GM23338 (cell line): Measurements from ENCODE around the gene RND3. TPM values are rescaled to one million over a fixed set of nuclear protein-coding genes. Genes with fewer than 3 reads are reported as not detected.

ENCODE experiments used
- ATAC-seq: fragments of 200-7000 bp; cut with Tn5 transposase; 3 replicates; pipeline ENCODE4 v1.9.1; 2020
- DNase-seq: peaks from one replicate; pipeline ENCODE4 v3.0.0-alpha.2; 2015; ENCODE audit warnings: low spot score
- H2AFZ ChIP-seq: fragments of 200-600 bp; sonication (generic); 2 replicates; pipeline ENCODE4 v1.8.0; 2016; ENCODE audit warnings: antibody characterized with exemption, mild to moderate bottlenecking, moderate library complexity
- H3F3A ChIP-seq: fragments of 200-600 bp; sonication (generic); replicated peaks from 2 replicates; pipeline ENCODE4 v1.8.0; 2017; ENCODE audit warnings: antibody characterized with exemption, mixed run types, low read depth
- H3K27ac ChIP-seq: fragments of 200-600 bp; sonication (generic); 2 replicates; pipeline ENCODE4 v1.6.1; 2016; ENCODE audit warnings: low read depth
- H3K27me3 ChIP-seq: fragments of 200-600 bp; sonication (generic); 2 replicates; pipeline ENCODE4 v1.8.0; 2016; ENCODE audit warnings: mild to moderate bottlenecking, mixed run types, moderate library complexity; ENCODE audit not compliant: insufficient read depth
- H3K36me3 ChIP-seq: fragments of 200-600 bp; sonication (generic); 2 replicates; pipeline ENCODE4 v1.8.0; 2016; ENCODE audit warnings: mild to moderate bottlenecking; ENCODE audit not compliant: insufficient read depth
- H3K4me1 ChIP-seq: fragments of 200-600 bp; sonication (generic); 2 replicates; pipeline ENCODE4 v1.8.0; 2016; ENCODE audit warnings: mild to moderate bottlenecking, moderate library complexity; ENCODE audit not compliant: insufficient read depth
- H3K4me2 ChIP-seq: fragments of 200-600 bp; sonication (generic); 2 replicates; pipeline ENCODE4 v1.7.1; 2017; ENCODE audit warnings: mixed run types
- H3K4me3 ChIP-seq: fragments of 200-600 bp; sonication (generic); 2 replicates; pipeline ENCODE4 v1.6.1; 2016; ENCODE audit warnings: mixed run types
- H3K79me2 ChIP-seq: fragments of 200-600 bp; sonication (generic); replicated peaks from 2 replicates; pipeline ENCODE4 v1.8.0; 2017; ENCODE audit warnings: mild to moderate bottlenecking; ENCODE audit not compliant: insufficient read depth
- H3K9me2 ChIP-seq: fragments of 200-600 bp; sonication (generic); 2 replicates; pipeline ENCODE4 v1.8.0; 2017; ENCODE audit not compliant: insufficient read depth
- H4K20me1 ChIP-seq: fragments of 200-600 bp; sonication (generic); replicated peaks from 2 replicates; pipeline ENCODE4 v1.8.0; 2017; ENCODE audit warnings: mild to moderate bottlenecking; ENCODE audit not compliant: insufficient read depth
- H3K27ac Mint-ChIP-seq: 2 replicates; pipeline ENCODE4 v1.8.0; 2020; ENCODE audit warnings: inconsistent platforms, mild to moderate bottlenecking, moderate library complexity, mixed read lengths
- H3K27me3 Mint-ChIP-seq: 3 replicates; pipeline ENCODE4 v1.8.0; 2022; ENCODE audit warnings: low read depth, mild to moderate bottlenecking, moderate library complexity, mixed read lengths, inconsistent platforms; ENCODE audit not compliant: insufficient read depth, poor library complexity
- H3K36me3 Mint-ChIP-seq: 3 replicates; pipeline ENCODE4 v1.8.0; 2021; ENCODE audit warnings: low read depth, mild to moderate bottlenecking, inconsistent platforms, moderate library complexity, mixed read lengths
- H3K4me1 Mint-ChIP-seq: 3 replicates; pipeline ENCODE4 v1.8.0; 2020; ENCODE audit warnings: mild to moderate bottlenecking, inconsistent platforms, mixed read lengths
- H3K4me3 Mint-ChIP-seq: 3 replicates; pipeline ENCODE4 v1.8.0; 2021; ENCODE audit warnings: moderate library complexity, mild to moderate bottlenecking, inconsistent platforms, mixed read lengths
- H3K9me3 Mint-ChIP-seq: 3 replicates; pipeline ENCODE4 v1.8.0; 2020; ENCODE audit warnings: moderate library complexity, mild to moderate bottlenecking, inconsistent platforms, mixed read lengths
- CREB1 ChIP-seq: fragments of 250-450 bp; sonication (Bioruptor Pico); IDR thresholded peaks from 2 replicates; pipeline ENCODE4 v1.5.0; 2020; ENCODE audit warnings: low read depth, mild to moderate bottlenecking, moderate library complexity
- EZH2phosphoT487 ChIP-seq: fragments of 200-600 bp; sonication (generic); IDR thresholded peaks from one replicate; pipeline ENCODE4 v1.8.1; 2018; ENCODE audit warnings: antibody characterized with exemption; ENCODE audit not compliant: unreplicated experiment
- JUNB ChIP-seq: IDR thresholded peaks from one replicate; pipeline ENCODE4 v1.6.1; 2016; ENCODE audit warnings: antibody characterized with exemption; ENCODE audit not compliant: unreplicated experiment
- POLR2AphosphoS5 ChIP-seq: IDR thresholded peaks from 2 replicates; pipeline ENCODE4 v1.6.1; 2016; ENCODE audit warnings: antibody characterized with exemption, low read depth
- STAT1 ChIP-seq: IDR thresholded peaks from one replicate; pipeline ENCODE4 v1.6.1; 2016; ENCODE audit warnings: antibody characterized with exemption; ENCODE audit not compliant: unreplicated experiment
- ZNF114 ChIP-seq: fragments of 250-450 bp; sonication (Bioruptor Pico); IDR thresholded peaks from 2 replicates; pipeline ENCODE4 v1.5.0; 2020; ENCODE audit warnings: mild to moderate bottlenecking, moderate library complexity
- polyA plus RNA-seq: library from polyadenylated mRNA; unstranded; fragments of >200 nt; fragmentation: Nextera tagmentation; extraction: Ambion mirVana; gene quantifications from 2 replicates; pipeline ENCODE4 v1.2.1, GENCODE V29; 2016
- total RNA-seq: library from RNA; depleted of rRNA; stranded (reverse); fragments of >200 nt; shearing (Covaris generic); gene quantifications from 2 replicates; pipeline ENCODE4 v1.2.3, GENCODE V29; 2014
- TF ChIP-seq, protein P1 (sequence below): IDR thresholded peaks from one replicate; pipeline ENCODE4 v1.6.1; 2018; ENCODE audit warnings: antibody characterized with exemption; ENCODE audit not compliant: unreplicated experiment
- TF ChIP-seq, protein P2 (sequence below), 2 experiments: fragments of 200-600 bp in 1 of 2; sonication (generic) in 1 of 2; conservative IDR thresholded peaks; 2 replicates each; pipeline versions ENCODE4 v1.5.1 to v1.6.1; 2016 to 2017; ENCODE audit warnings: antibody characterized with exemption in 2 of 2, low read depth in 2 of 2, mild to moderate bottlenecking in 2 of 2, moderate library complexity in 1 of 2

RND3 gene
- total and polyA plus RNA-seq, 2 experiments from 2014 or later: 48.2 to 55.3 TPM

DNA sequence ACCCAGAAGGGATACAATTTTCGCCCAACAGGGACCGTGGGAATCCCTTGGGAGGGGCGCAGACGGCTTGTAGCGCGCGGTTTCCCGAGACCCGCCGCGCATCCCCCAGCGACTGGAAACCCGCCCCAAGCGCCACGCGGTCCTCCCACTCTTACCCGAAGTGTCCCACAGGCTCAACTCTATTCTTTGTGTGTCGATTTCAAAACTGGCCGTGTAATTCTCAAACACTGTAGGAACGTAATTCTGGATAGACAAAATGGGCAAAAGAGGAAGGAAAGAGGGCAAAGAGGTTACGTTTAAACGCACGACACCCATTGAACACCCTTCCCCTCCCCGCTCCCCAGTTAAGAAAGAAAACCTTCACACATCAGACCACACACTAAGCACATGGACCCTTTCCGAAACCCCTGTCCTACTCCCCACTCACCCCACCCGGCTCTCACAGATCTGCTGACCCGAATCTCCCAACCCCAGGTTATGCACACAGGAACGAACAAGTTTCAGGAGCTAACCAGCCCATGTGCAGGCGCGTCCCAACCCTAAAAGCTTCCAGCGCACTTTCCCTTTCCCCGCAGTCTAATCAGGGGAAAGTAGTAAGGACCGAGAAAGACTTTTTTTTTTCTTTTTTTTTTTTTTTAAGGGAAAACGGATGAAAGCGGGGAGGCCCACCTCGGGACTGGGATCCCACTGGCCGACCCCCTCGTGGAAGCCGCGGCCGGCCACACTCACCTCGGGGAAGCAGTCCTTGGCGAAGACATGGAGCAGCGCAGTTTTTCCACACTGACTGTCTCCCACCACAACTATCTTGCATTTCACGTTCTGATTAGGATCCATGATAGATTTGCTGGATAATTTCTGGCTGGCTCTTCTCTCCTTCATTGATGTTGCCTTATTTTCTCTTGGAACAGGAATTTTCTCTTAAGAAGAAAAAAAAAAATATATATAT, 655 bp downstream of the RND3 start:
- Mint-ChIP-seq H3K4me3 (peak overlapping the region; percentile 98), H3K27me3 (peaks cover 20% of the 10 kb centered on the region), H3K36me3 (peaks cover 49% of the 10 kb centered on the region), H3K27ac (peak overlapping the region; percentile 91), H3K4me1 (peaks cover 25% of the 10 kb centered on the region), H3K9me3 (no peaks in the 10 kb centered on the region; the same call in 2 of the 3 replicates)
- peak; percentile 6 for ATAC-seq
- H3K27me3 ChIP-seq: no peaks in the 10 kb centered on the region
- H3K4me3 ChIP-seq: peak overlapping the region; percentile 97
- no peaks in the 10 kb centered on the region for H3K9me2 ChIP-seq
- no peak overlapping the region for H2AFZ ChIP-seq
- TF ChIP-seq CREB1 (no peak), POLR2AphosphoS5 (no peak; the same call in 1 of the 2 replicates), EZH2phosphoT487 (no peak), STAT1 (no peak), JUNB (no peak), ZNF114 (CRISPR knock-in tag) (no peak)
- TF ChIP-seq, protein P1, sequence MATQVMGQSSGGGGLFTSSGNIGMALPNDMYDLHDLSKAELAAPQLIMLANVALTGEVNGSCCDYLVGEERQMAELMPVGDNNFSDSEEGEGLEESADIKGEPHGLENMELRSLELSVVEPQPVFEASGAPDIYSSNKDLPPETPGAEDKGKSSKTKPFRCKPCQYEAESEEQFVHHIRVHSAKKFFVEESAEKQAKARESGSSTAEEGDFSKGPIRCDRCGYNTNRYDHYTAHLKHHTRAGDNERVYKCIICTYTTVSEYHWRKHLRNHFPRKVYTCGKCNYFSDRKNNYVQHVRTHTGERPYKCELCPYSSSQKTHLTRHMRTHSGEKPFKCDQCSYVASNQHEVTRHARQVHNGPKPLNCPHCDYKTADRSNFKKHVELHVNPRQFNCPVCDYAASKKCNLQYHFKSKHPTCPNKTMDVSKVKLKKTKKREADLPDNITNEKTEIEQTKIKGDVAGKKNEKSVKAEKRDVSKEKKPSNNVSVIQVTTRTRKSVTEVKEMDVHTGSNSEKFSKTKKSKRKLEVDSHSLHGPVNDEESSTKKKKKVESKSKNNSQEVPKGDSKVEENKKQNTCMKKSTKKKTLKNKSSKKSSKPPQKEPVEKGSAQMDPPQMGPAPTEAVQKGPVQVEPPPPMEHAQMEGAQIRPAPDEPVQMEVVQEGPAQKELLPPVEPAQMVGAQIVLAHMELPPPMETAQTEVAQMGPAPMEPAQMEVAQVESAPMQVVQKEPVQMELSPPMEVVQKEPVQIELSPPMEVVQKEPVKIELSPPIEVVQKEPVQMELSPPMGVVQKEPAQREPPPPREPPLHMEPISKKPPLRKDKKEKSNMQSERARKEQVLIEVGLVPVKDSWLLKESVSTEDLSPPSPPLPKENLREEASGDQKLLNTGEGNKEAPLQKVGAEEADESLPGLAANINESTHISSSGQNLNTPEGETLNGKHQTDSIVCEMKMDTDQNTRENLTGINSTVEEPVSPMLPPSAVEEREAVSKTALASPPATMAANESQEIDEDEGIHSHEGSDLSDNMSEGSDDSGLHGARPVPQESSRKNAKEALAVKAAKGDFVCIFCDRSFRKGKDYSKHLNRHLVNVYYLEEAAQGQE: no peak
- TF ChIP-seq, protein P2, sequence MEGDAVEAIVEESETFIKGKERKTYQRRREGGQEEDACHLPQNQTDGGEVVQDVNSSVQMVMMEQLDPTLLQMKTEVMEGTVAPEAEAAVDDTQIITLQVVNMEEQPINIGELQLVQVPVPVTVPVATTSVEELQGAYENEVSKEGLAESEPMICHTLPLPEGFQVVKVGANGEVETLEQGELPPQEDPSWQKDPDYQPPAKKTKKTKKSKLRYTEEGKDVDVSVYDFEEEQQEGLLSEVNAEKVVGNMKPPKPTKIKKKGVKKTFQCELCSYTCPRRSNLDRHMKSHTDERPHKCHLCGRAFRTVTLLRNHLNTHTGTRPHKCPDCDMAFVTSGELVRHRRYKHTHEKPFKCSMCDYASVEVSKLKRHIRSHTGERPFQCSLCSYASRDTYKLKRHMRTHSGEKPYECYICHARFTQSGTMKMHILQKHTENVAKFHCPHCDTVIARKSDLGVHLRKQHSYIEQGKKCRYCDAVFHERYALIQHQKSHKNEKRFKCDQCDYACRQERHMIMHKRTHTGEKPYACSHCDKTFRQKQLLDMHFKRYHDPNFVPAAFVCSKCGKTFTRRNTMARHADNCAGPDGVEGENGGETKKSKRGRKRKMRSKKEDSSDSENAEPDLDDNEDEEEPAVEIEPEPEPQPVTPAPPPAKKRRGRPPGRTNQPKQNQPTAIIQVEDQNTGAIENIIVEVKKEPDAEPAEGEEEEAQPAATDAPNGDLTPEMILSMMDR (conservative IDR thresholded peaks at IDR 0.05; ENCODE audit: low read depth in 2 of 2): no peak
- no peak overlapping the region for H3K27ac ChIP-seq
- H3K36me3 ChIP-seq: peaks cover 12% of the 10 kb centered on the region
- peaks cover 29% of the 10 kb centered on the region for H3K4me1 ChIP-seq
- peak; percentile 30 for DNase-seq
- peak overlapping the region; percentile 91 for H3K4me2 ChIP-seq
- H4K20me1 ChIP-seq: peaks cover 31% of the 10 kb centered on the region
- H3K79me2 ChIP-seq: peaks cover 55% of the 10 kb centered on the region
- no peaks in the 10 kb centered on the region for H3F3A ChIP-seq
